ENCODE data around the gene DCST1.

DNA sequence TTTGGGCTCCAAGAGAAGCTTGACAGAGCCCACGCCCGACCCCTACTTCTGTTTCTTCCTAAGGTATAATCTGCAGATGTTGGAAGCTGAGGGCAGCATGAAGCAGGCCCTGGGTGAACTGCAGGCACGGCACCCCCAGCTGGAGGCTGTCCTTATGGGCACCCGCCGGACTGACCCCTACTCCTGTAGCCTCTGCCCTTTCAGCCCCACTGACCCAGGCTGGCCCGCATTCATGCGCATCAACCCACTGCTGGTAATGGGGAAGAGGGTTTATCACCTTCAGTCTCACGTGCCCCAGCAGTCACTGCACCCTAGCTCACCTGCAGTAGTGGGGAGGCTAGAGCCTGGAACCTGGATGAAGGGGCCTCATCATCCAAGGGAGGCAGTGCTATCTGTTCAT is 43.3 kb upstream of the DCST1 start:
- TF ChIP-seq, protein P1, sequence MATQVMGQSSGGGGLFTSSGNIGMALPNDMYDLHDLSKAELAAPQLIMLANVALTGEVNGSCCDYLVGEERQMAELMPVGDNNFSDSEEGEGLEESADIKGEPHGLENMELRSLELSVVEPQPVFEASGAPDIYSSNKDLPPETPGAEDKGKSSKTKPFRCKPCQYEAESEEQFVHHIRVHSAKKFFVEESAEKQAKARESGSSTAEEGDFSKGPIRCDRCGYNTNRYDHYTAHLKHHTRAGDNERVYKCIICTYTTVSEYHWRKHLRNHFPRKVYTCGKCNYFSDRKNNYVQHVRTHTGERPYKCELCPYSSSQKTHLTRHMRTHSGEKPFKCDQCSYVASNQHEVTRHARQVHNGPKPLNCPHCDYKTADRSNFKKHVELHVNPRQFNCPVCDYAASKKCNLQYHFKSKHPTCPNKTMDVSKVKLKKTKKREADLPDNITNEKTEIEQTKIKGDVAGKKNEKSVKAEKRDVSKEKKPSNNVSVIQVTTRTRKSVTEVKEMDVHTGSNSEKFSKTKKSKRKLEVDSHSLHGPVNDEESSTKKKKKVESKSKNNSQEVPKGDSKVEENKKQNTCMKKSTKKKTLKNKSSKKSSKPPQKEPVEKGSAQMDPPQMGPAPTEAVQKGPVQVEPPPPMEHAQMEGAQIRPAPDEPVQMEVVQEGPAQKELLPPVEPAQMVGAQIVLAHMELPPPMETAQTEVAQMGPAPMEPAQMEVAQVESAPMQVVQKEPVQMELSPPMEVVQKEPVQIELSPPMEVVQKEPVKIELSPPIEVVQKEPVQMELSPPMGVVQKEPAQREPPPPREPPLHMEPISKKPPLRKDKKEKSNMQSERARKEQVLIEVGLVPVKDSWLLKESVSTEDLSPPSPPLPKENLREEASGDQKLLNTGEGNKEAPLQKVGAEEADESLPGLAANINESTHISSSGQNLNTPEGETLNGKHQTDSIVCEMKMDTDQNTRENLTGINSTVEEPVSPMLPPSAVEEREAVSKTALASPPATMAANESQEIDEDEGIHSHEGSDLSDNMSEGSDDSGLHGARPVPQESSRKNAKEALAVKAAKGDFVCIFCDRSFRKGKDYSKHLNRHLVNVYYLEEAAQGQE (IDR thresholded peaks at IDR 0.05; ENCODE audit: insufficient read depth in 1 of 2, low read depth in 2 of 2, low read length in 2 of 2), result no peak
- TF ChIP-seq POLR2AphosphoS5 (IDR thresholded peaks at IDR 0.05; ENCODE audit: low read depth, low read length) (no peak), SIN3A (IDR thresholded peaks at IDR 0.05; ENCODE audit: borderline replicate concordance, insufficient read depth, low read length) (no peak), TAF1 (IDR thresholded peaks at IDR 0.05; ENCODE audit: borderline replicate concordance, insufficient read depth, low read length) (no peak)

All from PFSK-1 (cell line).